ENCODE measurements around the gene TBC1D1.

- TF ChIP-seq, protein P1, sequence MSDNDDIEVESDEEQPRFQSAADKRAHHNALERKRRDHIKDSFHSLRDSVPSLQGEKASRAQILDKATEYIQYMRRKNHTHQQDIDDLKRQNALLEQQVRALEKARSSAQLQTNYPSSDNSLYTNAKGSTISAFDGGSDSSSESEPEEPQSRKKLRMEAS (IDR thresholded peaks at IDR 0.05; ENCODE audit: insufficient read depth, insufficient read length) = no peak
- no peak for TF ChIP-seq CTCF (IDR thresholded peaks at IDR 0.05; ENCODE audit: extremely low read depth in 1 of 2, insufficient read depth in 1 of 2, low read depth in 1 of 2, low read length in 2 of 2)
- TF ChIP-seq FOS (IDR thresholded peaks at IDR 0.05; ENCODE audit: borderline replicate concordance, insufficient read depth, low read length) = no peak
Observed at GRCh38 chr4:38094419-38094818, 203.5 kb downstream of the TBC1D1 start.

Data from endothelial cell of umbilical vein (primary cell).